ENCODE results near the gene POFUT2. TPM values are rescaled to one million over a fixed set of nuclear protein-coding genes. Genes with fewer than 3 reads are reported as not detected.

The POFUT2 gene
- total RNA-seq, 2 experiments from 2014 or later, result 11.7 to 12.4 TPM

DNA sequence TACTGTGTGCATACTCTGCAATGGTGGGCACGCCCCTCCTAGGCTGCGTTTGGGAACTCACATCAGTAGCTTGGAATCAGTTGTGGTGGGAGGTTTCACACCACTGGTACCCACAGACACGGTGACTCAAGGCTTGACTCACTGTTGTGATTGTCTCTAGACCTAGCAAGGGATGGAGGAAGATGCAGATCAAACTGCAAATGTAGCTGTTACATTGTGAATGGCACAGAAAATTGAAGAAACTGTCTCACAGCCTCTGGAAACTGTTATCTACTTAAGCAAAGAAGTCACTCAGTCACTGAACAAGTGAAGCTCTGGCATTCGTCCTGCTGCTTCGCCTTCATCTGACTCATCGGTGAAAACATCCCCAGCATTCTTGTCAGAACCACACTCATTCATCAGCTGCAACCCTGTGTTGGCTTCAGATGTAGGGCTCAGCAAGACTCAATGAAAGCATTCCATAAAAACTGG lies 59.5 kb downstream of the POFUT2 start:
- TF ChIP-seq, protein P1, sequence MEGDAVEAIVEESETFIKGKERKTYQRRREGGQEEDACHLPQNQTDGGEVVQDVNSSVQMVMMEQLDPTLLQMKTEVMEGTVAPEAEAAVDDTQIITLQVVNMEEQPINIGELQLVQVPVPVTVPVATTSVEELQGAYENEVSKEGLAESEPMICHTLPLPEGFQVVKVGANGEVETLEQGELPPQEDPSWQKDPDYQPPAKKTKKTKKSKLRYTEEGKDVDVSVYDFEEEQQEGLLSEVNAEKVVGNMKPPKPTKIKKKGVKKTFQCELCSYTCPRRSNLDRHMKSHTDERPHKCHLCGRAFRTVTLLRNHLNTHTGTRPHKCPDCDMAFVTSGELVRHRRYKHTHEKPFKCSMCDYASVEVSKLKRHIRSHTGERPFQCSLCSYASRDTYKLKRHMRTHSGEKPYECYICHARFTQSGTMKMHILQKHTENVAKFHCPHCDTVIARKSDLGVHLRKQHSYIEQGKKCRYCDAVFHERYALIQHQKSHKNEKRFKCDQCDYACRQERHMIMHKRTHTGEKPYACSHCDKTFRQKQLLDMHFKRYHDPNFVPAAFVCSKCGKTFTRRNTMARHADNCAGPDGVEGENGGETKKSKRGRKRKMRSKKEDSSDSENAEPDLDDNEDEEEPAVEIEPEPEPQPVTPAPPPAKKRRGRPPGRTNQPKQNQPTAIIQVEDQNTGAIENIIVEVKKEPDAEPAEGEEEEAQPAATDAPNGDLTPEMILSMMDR (IDR thresholded peaks at IDR 0.05), result no peak
- Mint-ChIP-seq H3K27me3 (no peaks in the 10 kb centered on the region), H3K9me3 (no peaks in the 10 kb centered on the region), H3K4me1 (ENCODE audit: low read depth) (peaks cover 41% of the 10 kb centered on the region), H3K4me3 (no peak overlapping the region), H3K36me3 (ENCODE audit: low read depth) (no peaks in the 10 kb centered on the region), H3K27ac (peak overlapping the region; percentile 77)
- ChIA-PET CTCF (interaction anchor here (0.8 to 3.5 kb wide), 5 partner anchors 9 to 91 kb away, joined by 3 to 12 read pairs (median 3); no protein-coding TSS in a partner anchor), POLR2A (interaction anchor here (0.8 to 1.2 kb wide), 2 partner anchors 28 to 62 kb away, joined by 3 read pairs; no protein-coding TSS in a partner anchor)
- ATAC-seq (peak; percentile 90), DNase-seq (peak; percentile 92)
- intact Hi-C loops (cut with micrococcal nuclease), result no loop called here

DNA sequence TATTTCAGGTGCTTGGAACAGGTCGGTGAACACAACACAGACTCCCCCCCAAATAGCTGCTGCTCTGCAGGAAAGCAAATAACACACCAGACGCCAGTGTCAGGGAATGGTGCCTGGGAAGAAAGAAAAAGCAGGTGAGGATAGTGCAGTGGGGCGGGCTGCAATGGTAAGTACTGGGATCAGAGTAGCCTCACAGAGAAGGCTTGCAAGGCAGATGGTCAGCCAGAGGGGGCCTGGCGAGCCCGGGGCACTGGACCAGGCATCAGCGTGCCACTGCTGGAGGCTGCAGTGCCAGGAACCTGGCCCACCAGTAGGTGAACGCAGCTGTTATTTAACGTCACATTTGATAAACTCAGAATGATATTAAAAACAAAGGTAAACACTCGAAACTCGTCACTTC lies 60.0 kb downstream of the POFUT2 start:
- no peaks in the 10 kb centered on the region for H3K27me3 Mint-ChIP-seq
- ChIA-PET CTCF (interaction anchor here (0.8 to 3.5 kb wide), 3 partner anchors 9 to 90 kb away, joined by 3 to 12 read pairs (median 3); no protein-coding TSS in a partner anchor), POLR2A (interaction anchor here (0.8 to 1.2 kb wide), 2 partner anchors 29 to 62 kb away, joined by 3 read pairs; no protein-coding TSS in a partner anchor)
- H3K27ac Mint-ChIP-seq, result peak overlapping the region; percentile 77
- ATAC-seq (no peak), DNase-seq (no peak)
- intact Hi-C loops (cut with micrococcal nuclease), result no loop called here
- peaks cover 41% of the 10 kb centered on the region for H3K4me1 Mint-ChIP-seq (ENCODE audit: low read depth)
- no peak overlapping the region for H3K4me3 Mint-ChIP-seq
- H3K9me3 Mint-ChIP-seq, result no peaks in the 10 kb centered on the region
- TF ChIP-seq, protein P1 (IDR thresholded peaks at IDR 0.05), result no peak
- H3K36me3 Mint-ChIP-seq (ENCODE audit: low read depth), result peaks cover under 1% of the 10 kb centered on the region

DNA sequence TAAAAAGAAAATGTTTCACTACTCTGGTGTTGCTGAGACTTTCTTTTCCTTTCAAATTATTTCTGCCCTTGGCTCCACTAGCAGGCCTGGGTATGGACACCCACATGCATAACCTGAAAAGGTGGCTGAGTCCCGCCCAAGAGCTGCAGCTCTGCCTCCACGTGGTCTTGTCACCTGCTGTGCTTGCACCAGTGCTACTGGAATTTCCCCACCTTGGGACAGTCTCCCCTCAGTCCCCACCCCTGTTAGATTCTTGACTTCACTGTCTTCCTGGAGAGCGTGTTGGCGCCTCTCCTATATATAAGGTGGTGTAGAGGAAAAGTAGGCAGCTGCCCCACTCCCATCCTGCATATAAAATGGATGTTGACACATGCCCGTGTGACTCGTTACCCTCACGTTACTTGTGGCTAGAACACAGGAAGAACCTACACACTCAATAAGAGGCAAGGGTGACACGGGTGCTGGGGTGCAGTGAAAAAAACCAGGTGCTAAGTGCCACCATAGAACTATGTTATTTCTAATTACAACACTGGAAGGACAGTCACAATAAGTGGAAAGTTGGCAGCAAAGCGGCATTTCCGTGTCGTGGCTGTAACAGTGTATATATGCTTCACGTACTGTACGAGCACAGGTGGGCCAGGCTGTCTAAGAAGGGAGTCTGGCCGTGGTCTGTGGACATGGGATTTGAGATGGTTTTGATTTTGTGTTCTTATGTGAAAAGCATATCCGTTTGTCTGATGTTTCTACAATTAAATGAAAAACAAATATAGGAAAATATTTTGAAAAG lies 61.0 kb downstream of the POFUT2 start:
- CTCF ChIA-PET, result interaction anchor here (3.5 kb wide), 1 partner anchor 89 kb away, joined by 12 read pairs; no protein-coding TSS in a partner anchor
- intact Hi-C loops (cut with micrococcal nuclease), result no loop called here
- no peaks in the 10 kb centered on the region for H3K27me3 Mint-ChIP-seq
- no peak overlapping the region for H3K4me3 Mint-ChIP-seq
- H3K4me1 Mint-ChIP-seq (ENCODE audit: low read depth), result peaks cover 41% of the 10 kb centered on the region
- H3K36me3 Mint-ChIP-seq (ENCODE audit: low read depth), result peaks cover 3% of the 10 kb centered on the region
- no peaks in the 10 kb centered on the region for H3K9me3 Mint-ChIP-seq
- DNase-seq (peak; percentile 56), ATAC-seq (peak; percentile 35)
- POLR2A ChIA-PET, result interaction anchor here (1.2 kb wide), 1 partner anchor 63 kb away, joined by 3 read pairs; no protein-coding TSS in a partner anchor
- TF ChIP-seq, protein P1 (IDR thresholded peaks at IDR 0.05), result no peak
- no peak overlapping the region for H3K27ac Mint-ChIP-seq

DNA sequence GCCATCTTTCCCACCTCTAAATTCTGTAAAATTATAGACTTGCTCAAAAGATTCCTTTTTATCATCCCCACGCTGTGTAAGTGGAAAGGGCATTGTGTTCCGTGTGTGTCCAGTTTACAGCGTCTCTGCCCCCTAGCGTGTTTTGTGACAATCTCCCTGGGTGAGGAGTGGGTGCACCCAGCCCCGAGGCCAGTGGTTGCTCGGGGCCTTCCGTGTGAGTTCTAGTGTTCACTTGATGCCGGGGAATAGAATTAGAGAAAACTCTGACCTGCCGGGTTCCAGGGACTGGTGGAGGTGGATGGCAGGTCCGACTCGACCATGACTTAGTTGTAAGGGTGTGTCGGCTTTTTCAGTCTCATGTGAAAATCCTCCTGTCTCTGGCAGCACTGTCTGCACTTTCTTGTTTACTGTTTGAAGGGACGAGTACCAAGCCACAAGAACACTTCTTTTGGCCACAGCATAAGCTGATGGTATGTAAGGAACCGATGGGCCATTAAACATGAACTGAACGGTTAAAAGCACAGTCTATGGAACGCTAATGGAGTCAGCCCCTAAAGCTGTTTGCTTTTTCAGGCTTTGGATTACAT lies 61.9 kb downstream of the POFUT2 start:
- POLR2A ChIA-PET, result no interaction called here
- intact Hi-C loops (cut with micrococcal nuclease), result no loop called here
- CTCF ChIA-PET, result interaction anchor here (3.5 kb wide), 1 partner anchor 88 kb away, joined by 12 read pairs; no protein-coding TSS in a partner anchor
- H3K27me3 Mint-ChIP-seq, result no peaks in the 10 kb centered on the region
- TF ChIP-seq, protein P1 (IDR thresholded peaks at IDR 0.05), result no peak
- no peak overlapping the region for H3K4me3 Mint-ChIP-seq
- peaks cover 41% of the 10 kb centered on the region for H3K4me1 Mint-ChIP-seq (ENCODE audit: low read depth)
- H3K9me3 Mint-ChIP-seq, result no peaks in the 10 kb centered on the region
- no peak for DNase-seq
- H3K36me3 Mint-ChIP-seq (ENCODE audit: low read depth), result peaks cover 3% of the 10 kb centered on the region
- no peak overlapping the region for H3K27ac Mint-ChIP-seq
- ATAC-seq, result no peak
